Activated CD8-positive, alpha-beta T cell treated with anti-CD3 and anti-CD28 coated beads for 36 hours (primary cell): ENCODE data around the gene PPIL6. TPM values are rescaled to one million over a fixed set of nuclear protein-coding genes. Genes with fewer than 3 reads are reported as not detected.

Source experiments
- ATAC-seq: fragments of 200-7000 bp; cut with Tn5 transposase; one replicate; pipeline ENCODE4 v1.10.0; 2021; ENCODE audit warnings: mild to moderate bottlenecking, moderate library complexity
- CTCF ChIA-PET: fragments of 350-600 bp; sonication (Branson Sonifier 250); formaldehyde crosslinking; loops from one replicate; lab custom pipeline; 2021; ENCODE audit warnings: antibody characterized with exemption; lab: Charles Lee
- POLR2A ChIA-PET: fragments of 350-600 bp; sonication (Branson Sonifier 250); formaldehyde crosslinking; loops from one replicate; lab custom pipeline; 2021; ENCODE audit warnings: antibody characterized with exemption; lab: Charles Lee
- DNase-seq: peaks from one replicate; pipeline ENCODE4 v3.0.0-alpha.2; 2020
- H3K27ac Mint-ChIP-seq: one replicate; pipeline ENCODE4 v1.8.0; 2021; ENCODE audit warnings: mild to moderate bottlenecking, mixed read lengths
- H3K27me3 Mint-ChIP-seq: one replicate; pipeline ENCODE4 v1.8.0; 2021; ENCODE audit warnings: mixed read lengths
- H3K36me3 Mint-ChIP-seq: one replicate; pipeline ENCODE4 v1.8.0; 2021; ENCODE audit warnings: low read depth, mixed read lengths
- H3K4me1 Mint-ChIP-seq: one replicate; pipeline ENCODE4 v1.8.0; 2021; ENCODE audit warnings: low read depth, mixed read lengths
- H3K4me3 Mint-ChIP-seq: one replicate; pipeline ENCODE4 v1.8.0; 2021; ENCODE audit warnings: mild to moderate bottlenecking, moderate library complexity, mixed read lengths
- H3K9me3 Mint-ChIP-seq: one replicate; pipeline ENCODE4 v1.8.0; 2021; ENCODE audit warnings: mixed read lengths
- CTCF ChIP-seq: fragments of 200-600 bp; IDR thresholded peaks from one replicate; pipeline ENCODE4 v1.8.0; 2022; ENCODE audit warnings: antibody characterized with exemption, mild to moderate bottlenecking
- intact Hi-C: fragments of 100-400 bp; cut with micrococcal nuclease; formaldehyde crosslinking; loops from one replicate; pipeline ENCODE4 v1.10.0; 2022
- total RNA-seq, 2 experiments: library from RNA; stranded (reverse); gene quantifications; one replicate each; pipeline ENCODE4 v1.2.3, GENCODE V29; 2021

PPIL6 gene
- total RNA-seq, 2 experiments from 2014 or later = 0.27 to 0.38 TPM

DNA sequence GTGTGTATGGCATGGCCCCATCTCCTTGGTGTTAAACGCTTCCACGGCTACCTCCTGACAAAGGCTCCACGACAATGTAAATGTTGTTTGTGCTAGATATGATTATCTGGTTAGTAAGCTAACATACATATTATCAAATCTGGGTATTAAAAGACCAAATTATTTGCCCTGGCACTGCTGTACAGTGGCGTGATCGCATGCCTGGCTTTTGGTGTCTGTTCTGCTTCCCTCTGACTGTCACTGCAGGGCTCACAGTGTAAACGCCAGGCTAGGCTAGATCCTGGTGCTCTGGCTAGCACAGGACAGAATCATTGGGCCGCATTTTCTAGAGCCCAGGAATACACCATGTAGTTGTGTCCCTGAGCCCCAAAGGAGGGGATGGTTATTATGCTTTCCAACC lies 96.9 kb downstream of the PPIL6 start:
- no peak for TF ChIP-seq CTCF
- Mint-ChIP-seq H3K36me3 (no peaks in the 10 kb centered on the region), H3K4me1 (peaks cover 2% of the 10 kb centered on the region), H3K9me3 (no peaks in the 10 kb centered on the region), H3K4me3 (no peak overlapping the region), H3K27me3 (no peaks in the 10 kb centered on the region), H3K27ac (no peak overlapping the region)
- intact Hi-C loops = no loop called here
- no peak for DNase-seq
- ChIA-PET CTCF (no interaction called here), POLR2A (no interaction called here)
- ATAC-seq = no peak

- H3K4me3 Mint-ChIP-seq = no peak overlapping the region
- CTCF ChIA-PET = no interaction called here
- no peak for TF ChIP-seq CTCF
- DNase-seq (no peak), ATAC-seq (no peak)
- H3K27me3 Mint-ChIP-seq = no peaks in the 10 kb centered on the region
- peaks cover 2% of the 10 kb centered on the region for H3K4me1 Mint-ChIP-seq
- no peaks in the 10 kb centered on the region for H3K36me3 Mint-ChIP-seq
- POLR2A ChIA-PET = no interaction called here
- no peaks in the 10 kb centered on the region for H3K9me3 Mint-ChIP-seq
- H3K27ac Mint-ChIP-seq = no peak overlapping the region
- intact Hi-C loops = no loop called here
Observed at GRCh38 chr6:109342911-109343310, 97.5 kb downstream of the PPIL6 start.

DNA sequence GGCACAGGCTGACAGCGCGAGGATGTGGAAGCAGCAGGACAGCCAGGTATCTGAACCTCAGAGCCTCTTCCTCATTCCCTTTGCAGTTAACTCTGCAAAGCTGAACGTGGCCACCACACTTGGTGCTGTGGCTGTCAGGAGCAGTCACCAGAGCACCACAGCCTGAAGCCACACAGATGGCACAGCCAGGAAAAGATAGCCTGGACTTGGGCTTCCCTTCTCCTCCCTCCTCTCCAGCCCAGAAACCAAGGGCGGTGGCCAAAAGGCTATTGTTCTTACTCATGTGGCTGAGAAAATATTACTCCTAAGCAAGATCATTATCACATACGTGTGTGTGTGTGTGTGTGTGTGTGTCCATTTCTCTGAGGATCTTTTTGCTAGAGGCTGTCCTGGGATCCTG lies 97.9 kb downstream of the PPIL6 start:
- intact Hi-C loops = no loop called here
- Mint-ChIP-seq H3K9me3 (no peaks in the 10 kb centered on the region), H3K36me3 (no peaks in the 10 kb centered on the region), H3K4me1 (peaks cover 2% of the 10 kb centered on the region), H3K27me3 (no peaks in the 10 kb centered on the region), H3K4me3 (no peak overlapping the region), H3K27ac (no peak overlapping the region)
- no peak for TF ChIP-seq CTCF
- CTCF ChIA-PET = interaction anchor here (1.2 kb wide), 1 partner anchor 16 kb away, joined by 3 read pairs; no protein-coding TSS in a partner anchor
- POLR2A ChIA-PET = interaction anchor here (1.8 kb wide), 1 partner anchor 40 kb away, joined by 6 read pairs; the partner anchor contains the start of gene CD164
- no peak for ATAC-seq
- no peak for DNase-seq

- Mint-ChIP-seq H3K4me3 (no peak overlapping the region), H3K27ac (no peak overlapping the region)
Observed at GRCh38 chr6:109340811-109341210, 99.6 kb downstream of the PPIL6 start.

More at GRCh38 chr6:109340811-109341210, 99.6 kb downstream of the PPIL6 start:
- ChIA-PET CTCF (interaction anchor here (0.6 kb wide), 1 partner anchor 1945 kb away, joined by 3 read pairs; no protein-coding TSS in a partner anchor), POLR2A (interaction anchor here (1.8 kb wide), 1 partner anchor 42 kb away, joined by 6 read pairs; the partner anchor contains the start of gene CD164)
- ATAC-seq = no peak
- Mint-ChIP-seq H3K27me3 (no peaks in the 10 kb centered on the region), H3K9me3 (no peaks in the 10 kb centered on the region), H3K36me3 (no peaks in the 10 kb centered on the region), H3K4me1 (no peaks in the 10 kb centered on the region)
- no peak for TF ChIP-seq CTCF
- DNase-seq = no peak
- intact Hi-C loops = no loop called here

Other genes with a start within 250 kb of the PPIL6 start
- 100 to 1,000 TPM; 144 to 146 TPM for gene CD164, start 58.2 kb downstream of the PPIL6 start, total RNA-seq
- gene SMPD2, start 96 bp upstream of the PPIL6 start, total RNA-seq = 1 to 10 TPM; 8.7 to 9.6 TPM
- gene MICAL1, start 15.1 kb upstream of the PPIL6 start, total RNA-seq = 10 to 100 TPM; 17.7 TPM
- 10 to 100 TPM; 10.5 to 11.8 TPM for gene ZBTB24, start 42.6 kb upstream of the PPIL6 start, total RNA-seq